Progenitor cell of endocrine pancreas (in vitro differentiated cells): ENCODE results near the gene SLC39A8. TPM values are rescaled to one million over a fixed set of nuclear protein-coding genes. Genes with fewer than 3 reads are reported as not detected.
A peak's percentile ranks its signal among the peaks of the same experiment; 100 is the strongest.

ENCODE experiments used
- DNase-seq: peaks from one replicate; pipeline ENCODE4 v3.0.0; 2021; ENCODE audit warnings: low spot score; ENCODE audit not compliant: unreplicated experiment
- H3K27ac Mint-ChIP-seq: 2 replicates; pipeline ENCODE4 v1.8.0; 2021; ENCODE audit warnings: mild to moderate bottlenecking, moderate library complexity, mixed read lengths
- H3K27me3 Mint-ChIP-seq: 2 replicates; pipeline ENCODE4 v1.8.0; 2021; ENCODE audit warnings: mixed read lengths
- H3K36me3 Mint-ChIP-seq: 2 replicates; pipeline ENCODE4 v1.8.0; 2022; ENCODE audit warnings: mixed read lengths; ENCODE audit not compliant: insufficient read depth
- H3K4me1 Mint-ChIP-seq: 2 replicates; pipeline ENCODE4 v1.8.0; 2021; ENCODE audit warnings: low read depth, mixed read lengths
- H3K4me3 Mint-ChIP-seq: 2 replicates; pipeline ENCODE4 v1.8.0; 2021; ENCODE audit warnings: low read depth, mild to moderate bottlenecking, moderate library complexity, mixed read lengths
- H3K9me3 Mint-ChIP-seq: 2 replicates; pipeline ENCODE4 v1.8.0; 2021; ENCODE audit warnings: low read depth, mixed read lengths
- CTCF ChIP-seq: fragments of 200-600 bp; sonication (generic); IDR thresholded peaks from one replicate; pipeline ENCODE4 v1.5.0; 2021; ENCODE audit warnings: antibody characterized with exemption, mild to moderate bottlenecking; ENCODE audit not compliant: unreplicated experiment
- total RNA-seq: library from RNA; stranded (reverse); gene quantifications from 2 replicates; pipeline ENCODE4 v1.2.1, GENCODE V29; 2021

Gene SLC39A8
- total RNA-seq, 1 donor from 2014 or later: 1.6 TPM

- peak; percentile 0 for TF ChIP-seq CTCF
- no peak overlapping the region for H3K27ac Mint-ChIP-seq
- H3K4me3 Mint-ChIP-seq: peak overlapping the region; percentile 77
- H3K27me3 Mint-ChIP-seq: peaks cover 57% of the 10 kb centered on the region
- H3K36me3 Mint-ChIP-seq: no peaks in the 10 kb centered on the region
- DNase-seq: no peak
- no peaks in the 10 kb centered on the region for H3K9me3 Mint-ChIP-seq
- H3K4me1 Mint-ChIP-seq: peaks cover 9% of the 10 kb centered on the region
Measured at GRCh38 chr4:102345795-102346100, 466 bp upstream of the SLC39A8 start.

- Mint-ChIP-seq H3K36me3 (no peaks in the 10 kb centered on the region), H3K9me3 (no peaks in the 10 kb centered on the region), H3K4me1 (peaks cover 9% of the 10 kb centered on the region), H3K27ac (peak overlapping the region; percentile 89), H3K4me3 (peak overlapping the region; percentile 77), H3K27me3 (peaks cover 57% of the 10 kb centered on the region)
- TF ChIP-seq CTCF: peak; percentile 11
- peak; percentile 48 for DNase-seq
Measured at GRCh38 chr4:102344520-102344953, 745 bp downstream of the SLC39A8 start.

GRCh38 chr4:102343964-102344519 is 1.2 kb downstream of the SLC39A8 start:
- TF ChIP-seq CTCF: no peak
- H3K36me3 Mint-ChIP-seq: no peaks in the 10 kb centered on the region
- peaks cover 52% of the 10 kb centered on the region for H3K27me3 Mint-ChIP-seq
- H3K9me3 Mint-ChIP-seq: no peaks in the 10 kb centered on the region
- peak overlapping the region; percentile 61 for H3K27ac Mint-ChIP-seq
- DNase-seq: no peak
- peaks cover 12% of the 10 kb centered on the region for H3K4me1 Mint-ChIP-seq
- H3K4me3 Mint-ChIP-seq: peak overlapping the region; percentile 77

- TF ChIP-seq CTCF: no peak
Measured at GRCh38 chr4:102342404-102343074, 2.7 kb downstream of the SLC39A8 start.

GRCh38 chr4:102341201-102341600 is 4.1 kb downstream of the SLC39A8 start:
- no peak overlapping the region for H3K27ac Mint-ChIP-seq
- no peak for TF ChIP-seq CTCF
- H3K27me3 Mint-ChIP-seq: peaks cover 38% of the 10 kb centered on the region
- no peaks in the 10 kb centered on the region for H3K9me3 Mint-ChIP-seq
- no peak overlapping the region for H3K4me3 Mint-ChIP-seq
- H3K4me1 Mint-ChIP-seq: peaks cover 13% of the 10 kb centered on the region
- H3K36me3 Mint-ChIP-seq: no peaks in the 10 kb centered on the region
- no peak for DNase-seq

More at GRCh38 chr4:102342404-102343074, 2.7 kb downstream of the SLC39A8 start:
- Mint-ChIP-seq H3K36me3 (no peaks in the 10 kb centered on the region), H3K4me3 (no peak overlapping the region), H3K4me1 (peaks cover 13% of the 10 kb centered on the region), H3K27me3 (peaks cover 49% of the 10 kb centered on the region), H3K9me3 (no peaks in the 10 kb centered on the region), H3K27ac (no peak overlapping the region)
- no peak for DNase-seq
